ENCODE data around the gene ERGIC1.

DNA sequence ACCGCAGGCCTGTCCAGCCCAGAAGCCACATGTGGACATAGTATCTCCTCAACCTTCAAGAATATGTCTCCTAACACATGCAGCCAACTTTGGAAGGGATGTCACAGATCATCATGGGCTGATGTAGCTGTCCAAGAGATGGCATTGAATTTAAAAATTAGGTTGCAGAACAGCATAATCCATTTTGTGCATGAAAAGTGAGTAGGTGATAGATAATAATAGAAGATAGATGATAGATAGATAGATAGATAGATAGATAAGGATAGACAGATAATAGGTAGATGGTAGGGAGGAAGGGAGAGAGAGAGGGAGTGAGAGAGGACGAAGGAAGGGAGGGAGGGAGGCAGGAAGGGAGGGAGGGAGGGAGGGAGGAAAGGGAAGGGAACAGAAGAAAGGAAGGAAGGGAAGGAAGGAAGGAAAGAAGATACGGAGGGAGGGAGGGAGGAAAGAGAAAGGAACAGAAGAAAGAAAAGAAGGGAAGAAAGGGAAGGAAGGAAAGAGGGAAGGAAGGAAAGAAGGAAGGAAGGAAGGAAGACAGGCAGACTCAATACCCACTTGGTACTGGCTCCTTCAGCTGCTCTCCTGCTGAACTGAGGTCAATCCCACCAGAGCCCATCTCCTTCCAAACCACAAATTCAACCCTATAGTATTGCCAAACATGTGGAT lies 28.9 kb upstream of the ERGIC1 start:
- TF ChIP-seq, protein P1, sequence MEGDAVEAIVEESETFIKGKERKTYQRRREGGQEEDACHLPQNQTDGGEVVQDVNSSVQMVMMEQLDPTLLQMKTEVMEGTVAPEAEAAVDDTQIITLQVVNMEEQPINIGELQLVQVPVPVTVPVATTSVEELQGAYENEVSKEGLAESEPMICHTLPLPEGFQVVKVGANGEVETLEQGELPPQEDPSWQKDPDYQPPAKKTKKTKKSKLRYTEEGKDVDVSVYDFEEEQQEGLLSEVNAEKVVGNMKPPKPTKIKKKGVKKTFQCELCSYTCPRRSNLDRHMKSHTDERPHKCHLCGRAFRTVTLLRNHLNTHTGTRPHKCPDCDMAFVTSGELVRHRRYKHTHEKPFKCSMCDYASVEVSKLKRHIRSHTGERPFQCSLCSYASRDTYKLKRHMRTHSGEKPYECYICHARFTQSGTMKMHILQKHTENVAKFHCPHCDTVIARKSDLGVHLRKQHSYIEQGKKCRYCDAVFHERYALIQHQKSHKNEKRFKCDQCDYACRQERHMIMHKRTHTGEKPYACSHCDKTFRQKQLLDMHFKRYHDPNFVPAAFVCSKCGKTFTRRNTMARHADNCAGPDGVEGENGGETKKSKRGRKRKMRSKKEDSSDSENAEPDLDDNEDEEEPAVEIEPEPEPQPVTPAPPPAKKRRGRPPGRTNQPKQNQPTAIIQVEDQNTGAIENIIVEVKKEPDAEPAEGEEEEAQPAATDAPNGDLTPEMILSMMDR (IDR thresholded peaks at IDR 0.05): no peak
- TF ChIP-seq POLR2A (IDR thresholded peaks at IDR 0.05): no peak

Measured in thyroid gland (tissue), 4 donors.